NCI-H345 (cell line): ENCODE measurements around the gene PTPRN.
"Not testable (repeated sequence)": the region's sequence is repeated elsewhere in the genome, so short reads cannot be mapped to it uniquely, and the experiment has no call there.

Experiments
- DNase-seq: peaks from one replicate; lab custom pipeline; 2025; lab: John Stamatoyannopoulos, UW

The PTPRN gene

DNA sequence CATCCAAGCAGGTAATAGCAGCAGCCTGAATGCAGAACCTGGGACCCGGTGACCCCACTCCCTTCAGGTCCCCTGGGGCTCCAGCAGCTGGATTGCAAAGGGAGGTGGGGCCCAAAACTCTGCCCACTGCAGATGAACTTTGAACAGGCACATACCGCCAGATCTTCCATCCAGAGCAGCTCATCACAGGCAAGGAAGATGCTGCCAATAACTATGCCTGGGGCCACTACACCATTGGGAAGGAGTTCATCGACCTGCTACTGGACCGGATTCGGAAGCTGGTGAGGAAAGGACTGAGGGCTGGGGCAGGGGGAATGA lies 39.2 kb downstream of the PTPRN start:
- DNase-seq: no peak

DNA sequence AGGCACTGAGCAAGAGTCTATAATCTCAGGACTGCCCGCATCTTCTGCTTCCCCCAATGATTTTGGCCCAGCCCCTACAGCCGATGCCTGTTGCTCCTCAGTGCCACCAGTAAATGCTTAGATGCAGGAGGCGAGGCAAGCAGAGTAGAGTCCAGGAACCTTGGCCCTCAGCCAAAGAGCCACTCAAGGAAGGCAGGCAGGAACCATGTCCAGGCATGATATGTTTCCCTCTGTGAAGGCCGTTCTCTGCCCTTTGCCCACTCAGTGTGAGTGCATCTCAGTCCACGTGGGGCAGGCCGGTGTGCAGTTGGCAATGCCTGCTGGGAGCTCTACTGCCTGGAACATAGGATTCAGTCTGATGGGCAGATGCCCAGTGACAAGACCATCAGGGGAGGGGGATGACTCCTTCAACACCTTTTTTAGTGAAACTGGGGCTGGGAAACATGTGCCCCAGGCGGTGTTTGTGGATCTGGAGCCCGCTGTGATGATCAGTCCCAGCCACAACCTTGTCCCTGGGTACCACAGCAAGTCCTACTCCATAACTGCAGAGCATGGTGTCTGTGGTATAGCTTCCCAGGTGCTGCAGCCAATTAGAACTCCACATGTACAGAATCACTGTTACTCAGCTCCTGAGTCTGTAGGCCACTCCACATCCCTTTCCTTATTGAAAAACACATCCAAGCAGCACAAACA lies 39.7 kb downstream of the PTPRN start:
- peak; percentile 10 for DNase-seq

DNA sequence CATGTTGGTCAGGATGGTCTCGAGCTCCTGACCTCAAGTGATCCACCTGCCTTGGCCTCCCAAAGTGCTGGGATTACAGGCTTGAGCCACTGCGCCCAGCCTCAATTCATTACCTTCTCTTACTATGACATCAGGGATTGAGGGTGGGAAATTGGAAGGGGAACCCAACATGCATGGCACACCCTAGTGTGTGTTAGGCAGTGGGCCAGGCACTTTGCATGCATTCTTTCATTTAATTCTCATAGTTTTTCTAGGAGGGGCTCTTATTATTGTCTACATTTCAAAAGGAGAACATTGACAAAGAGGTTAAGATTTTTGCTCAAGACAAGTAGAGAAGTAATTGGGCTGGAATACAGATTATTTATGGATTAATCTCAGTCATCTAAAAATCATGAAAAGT lies 40.9 kb downstream of the PTPRN start:
- no peak for DNase-seq

DNA sequence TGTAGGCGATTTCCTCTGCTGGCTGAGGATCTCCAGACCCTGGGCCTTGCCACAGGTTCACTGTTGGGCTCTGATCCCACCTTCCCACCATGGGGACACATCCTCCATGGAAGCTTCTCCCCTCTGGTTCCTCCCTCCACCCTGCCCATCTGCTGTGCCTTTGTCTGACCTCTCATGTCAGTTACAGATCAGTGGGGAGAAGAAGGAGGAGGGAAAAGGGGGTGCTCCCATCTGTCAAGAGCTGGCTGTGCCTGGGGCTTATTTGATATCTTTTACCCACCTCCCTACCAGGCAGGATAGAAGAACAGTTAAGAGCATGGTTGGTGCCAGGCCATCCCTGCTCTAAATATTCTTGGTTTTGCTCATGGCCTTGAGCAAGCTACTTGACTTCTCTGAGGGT lies 42.3 kb downstream of the PTPRN start:
- no peak for DNase-seq

DNA sequence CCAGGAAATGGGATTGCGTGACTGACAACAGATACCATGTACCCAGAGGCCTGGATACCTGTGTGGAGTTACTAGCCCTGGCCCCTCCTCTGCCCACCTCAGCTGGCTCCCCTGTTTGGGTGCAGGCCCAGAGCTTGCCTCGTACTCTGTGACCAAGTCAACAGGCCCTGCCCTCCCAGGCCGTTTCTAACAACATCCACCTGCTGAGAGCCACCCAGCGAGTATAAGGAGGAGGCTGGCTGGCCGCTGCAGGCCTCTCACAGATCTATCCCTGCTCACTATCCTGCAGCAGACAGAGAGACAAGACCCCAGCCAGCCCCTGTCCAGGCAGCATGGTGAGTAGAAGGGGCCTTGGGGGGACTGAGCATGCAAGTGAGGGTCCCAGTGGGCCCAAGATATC lies 43.0 kb downstream of the PTPRN start:
- DNase-seq: no peak

DNA sequence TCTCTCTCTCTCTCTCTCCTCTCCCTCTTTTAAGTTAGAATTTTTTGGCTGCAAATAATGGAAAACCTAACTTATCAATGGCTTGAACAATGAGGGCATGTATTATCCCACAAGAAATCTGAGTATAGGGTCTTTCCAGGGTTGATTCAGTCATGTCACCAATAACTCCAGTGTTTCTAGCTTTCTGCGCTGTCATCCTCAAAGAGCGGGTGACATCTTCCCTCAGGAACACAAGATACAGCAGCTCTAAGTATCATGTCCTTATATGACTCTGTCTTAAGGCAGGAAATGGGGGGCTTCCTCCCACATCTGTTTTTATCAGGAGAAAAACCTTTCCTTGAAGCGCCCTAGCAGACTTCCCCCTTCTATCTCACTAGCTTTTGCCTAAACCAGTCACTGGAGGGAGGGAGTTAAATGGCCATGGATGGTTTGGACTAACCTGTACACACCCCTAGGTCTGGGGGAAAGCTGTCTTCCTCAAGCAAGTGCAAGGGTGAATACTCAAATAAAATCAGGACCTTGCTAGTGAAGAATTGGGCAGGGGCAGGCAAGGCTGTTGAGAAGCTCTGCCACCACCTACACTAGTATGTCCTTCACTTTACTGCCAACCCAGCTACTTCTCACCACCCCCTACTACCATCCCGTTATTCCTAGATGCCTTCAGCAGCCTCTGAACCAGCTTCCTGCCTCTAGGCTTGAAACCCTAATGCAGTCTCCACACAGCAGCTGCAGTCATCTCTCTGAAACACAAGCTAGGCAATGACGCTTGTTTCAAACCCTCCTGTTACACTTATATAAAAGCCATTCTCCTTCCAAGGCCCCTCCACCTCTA lies 48.0 kb downstream of the PTPRN start:
- no peak for DNase-seq

DNA sequence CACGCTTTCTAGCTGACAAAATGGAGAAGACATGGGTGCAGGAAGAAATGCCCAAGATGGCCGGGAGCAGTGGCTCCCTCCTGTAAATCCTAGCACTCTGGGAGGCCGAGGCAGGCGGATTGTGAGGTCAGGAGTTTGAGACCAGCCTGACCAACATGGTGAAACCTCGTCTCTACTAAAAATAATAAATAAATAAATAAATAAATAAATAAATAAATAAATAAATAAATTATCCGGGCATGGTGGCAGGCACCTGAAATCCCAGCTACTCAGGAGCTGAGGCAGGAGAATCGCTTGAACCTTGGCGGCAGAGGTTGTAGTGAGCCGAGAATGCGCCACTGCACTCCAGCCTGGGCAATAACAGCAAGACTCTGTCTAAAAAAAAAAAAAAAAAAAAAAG lies 50.3 kb downstream of the PTPRN start:
- DNase-seq: not testable (repeated sequence)

DNA sequence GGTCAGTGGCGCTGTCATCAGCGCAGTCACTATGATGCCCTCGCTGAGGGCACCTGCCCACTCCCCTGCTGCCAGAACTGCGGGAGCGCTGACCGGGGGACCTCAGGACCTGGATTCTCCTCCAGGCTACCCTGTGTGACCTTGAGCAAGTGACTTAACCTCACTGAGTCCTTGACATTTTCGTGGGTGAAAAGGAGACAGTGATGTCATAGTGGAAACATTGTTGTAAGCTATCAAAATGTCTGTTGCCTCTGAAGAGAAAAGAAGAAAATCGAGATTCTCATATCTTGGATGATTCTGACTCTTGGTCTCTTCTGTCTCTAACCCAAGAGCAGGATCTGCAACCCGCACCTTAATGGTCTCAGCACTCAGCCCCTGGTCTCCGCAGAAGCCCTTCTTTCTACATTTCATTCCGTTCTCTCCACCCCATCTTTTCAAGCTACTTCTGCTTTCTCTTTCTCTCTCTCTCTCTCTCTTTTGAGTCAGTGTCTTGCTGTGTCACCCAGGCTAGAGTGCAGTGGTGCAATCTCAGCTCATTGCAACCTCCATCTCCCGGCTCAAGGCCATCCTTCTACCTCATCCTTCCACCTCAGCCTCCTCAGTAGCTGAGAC lies 54.5 kb downstream of the PTPRN start:
- DNase-seq: no peak

DNA sequence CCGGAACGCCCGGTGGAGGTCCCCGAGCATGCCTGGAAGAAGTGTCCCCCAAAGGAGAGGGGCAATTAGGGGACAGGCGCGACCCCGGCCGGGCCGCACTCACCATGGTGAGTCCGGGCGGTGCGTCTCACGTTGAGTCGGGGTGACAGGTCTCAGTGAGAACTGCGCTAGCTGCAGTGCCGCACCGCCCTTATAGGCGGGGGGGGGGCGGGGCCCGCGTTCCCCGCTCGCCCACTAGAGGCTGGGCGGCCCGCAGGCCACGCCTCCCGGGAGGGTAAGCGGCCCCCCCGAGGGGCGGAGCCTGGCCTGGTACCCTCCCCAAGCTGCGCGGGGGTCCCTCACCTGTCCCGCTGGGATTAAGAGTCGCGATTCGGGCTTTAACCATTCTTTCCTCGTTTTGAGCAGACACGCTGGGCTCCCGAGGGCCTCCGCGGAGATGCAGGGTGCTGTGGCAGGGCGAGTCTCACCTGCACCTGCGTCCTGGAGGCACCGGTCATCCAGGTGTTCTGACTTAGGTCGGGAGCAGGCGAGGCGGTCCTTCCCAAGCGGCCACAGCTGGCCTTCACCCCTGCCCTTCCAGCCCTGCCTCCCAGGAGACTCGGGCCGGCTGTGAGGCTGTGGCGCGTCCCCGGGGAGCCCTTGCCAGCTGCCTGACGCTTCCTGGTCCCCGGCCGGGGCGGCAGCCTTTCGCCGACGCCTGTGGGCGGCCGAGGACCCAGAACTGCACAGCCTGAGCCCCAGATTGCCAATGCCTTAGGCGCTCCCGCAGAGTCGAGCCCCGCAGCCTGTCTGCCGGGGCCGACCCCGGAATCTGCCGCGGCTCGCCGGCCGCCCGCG lies 55.2 kb downstream of the PTPRN start, which contains the start of gene TUBA4A:
TSS of gene TUBA4A (minus strand) at position 166 of the 837 bp plus-strand sequence. CDS start at position 106, 60 bp downstream.
- peak; percentile 84 for DNase-seq

DNA sequence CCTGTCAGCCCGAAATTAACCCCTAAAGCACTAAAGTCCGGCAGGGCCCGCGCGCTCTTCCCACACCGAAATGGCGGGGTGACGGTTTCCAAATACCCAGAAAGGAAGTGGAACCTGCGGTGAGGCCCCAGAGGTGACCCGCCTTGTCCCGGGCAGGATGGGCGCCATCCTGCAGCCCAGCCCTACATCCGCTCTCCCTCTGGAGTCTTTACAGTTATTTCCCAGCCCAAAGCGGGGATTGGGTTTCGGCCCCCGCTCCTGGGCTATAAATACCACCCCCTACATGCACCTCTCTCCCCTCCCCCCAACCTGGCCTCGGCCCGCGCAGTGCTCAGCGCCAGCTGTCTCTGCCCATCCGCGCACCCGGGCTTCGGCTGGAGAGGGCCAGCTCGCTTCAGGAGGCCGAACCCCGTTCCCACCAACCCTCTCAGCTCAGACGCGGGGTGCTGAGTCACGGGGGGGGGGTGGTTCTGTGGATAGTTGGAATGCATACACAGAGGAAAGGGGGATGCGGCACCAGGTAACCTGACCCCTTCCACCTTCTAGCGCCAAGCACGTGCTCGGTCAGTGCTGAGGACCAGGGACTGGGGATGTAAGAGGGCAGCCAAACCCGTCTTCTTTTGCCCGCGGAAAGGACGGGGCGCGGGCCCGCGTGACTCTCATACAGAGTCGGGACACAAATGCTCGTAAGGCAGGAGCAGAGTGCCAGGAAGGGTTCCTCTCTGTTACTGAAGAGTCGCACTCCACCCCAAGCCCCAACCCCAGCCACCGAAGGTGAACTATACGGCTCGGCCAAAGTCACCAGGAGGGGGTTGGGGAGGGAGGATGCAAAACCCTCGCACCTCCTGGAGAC lies 56.1 kb downstream of the PTPRN start, which contains the start of gene TUBA4B:
TSS of gene TUBA4B (plus strand) at position 344 of the 853 bp plus-strand sequence. CDS start at position 509, 165 bp downstream.
- DNase-seq: peak; percentile 47

DNA sequence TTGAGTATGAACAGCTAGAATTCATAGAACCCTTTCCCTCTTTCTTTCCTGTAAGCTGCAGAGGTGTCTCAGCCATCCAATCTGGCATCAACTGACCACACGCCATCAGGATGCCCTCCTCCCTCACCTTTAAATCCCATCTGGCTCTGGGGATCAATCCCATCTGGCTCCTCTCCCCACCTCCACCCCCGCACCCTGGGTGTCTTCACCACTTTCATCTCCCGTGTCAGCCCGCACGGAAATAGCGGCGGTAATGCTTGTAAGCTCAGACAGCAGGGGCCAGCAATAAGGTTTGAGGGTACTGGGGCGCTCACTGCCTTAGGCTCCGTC lies 56.7 kb downstream of the PTPRN start:
- no peak for DNase-seq

DNA sequence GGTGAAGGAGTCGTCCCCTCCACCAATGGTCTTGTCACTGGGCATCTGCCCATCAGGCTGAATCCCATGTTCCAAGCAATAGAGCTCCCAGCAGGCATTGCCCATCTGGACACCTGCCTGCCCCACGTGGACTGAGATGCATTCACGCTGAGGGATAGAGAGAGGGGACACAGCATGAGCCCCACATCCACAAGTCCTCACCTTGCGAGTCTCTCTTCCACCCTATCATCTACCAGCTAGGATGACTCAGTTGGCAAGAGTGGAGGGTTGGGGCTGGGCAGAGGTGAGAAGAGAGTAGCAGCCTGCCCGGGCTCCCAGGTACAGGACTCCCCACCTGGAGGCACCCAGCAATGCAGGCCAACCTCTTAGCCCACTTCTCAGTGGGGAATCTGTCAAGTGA lies 57.1 kb downstream of the PTPRN start:
- peak; percentile 56 for DNase-seq

DNA sequence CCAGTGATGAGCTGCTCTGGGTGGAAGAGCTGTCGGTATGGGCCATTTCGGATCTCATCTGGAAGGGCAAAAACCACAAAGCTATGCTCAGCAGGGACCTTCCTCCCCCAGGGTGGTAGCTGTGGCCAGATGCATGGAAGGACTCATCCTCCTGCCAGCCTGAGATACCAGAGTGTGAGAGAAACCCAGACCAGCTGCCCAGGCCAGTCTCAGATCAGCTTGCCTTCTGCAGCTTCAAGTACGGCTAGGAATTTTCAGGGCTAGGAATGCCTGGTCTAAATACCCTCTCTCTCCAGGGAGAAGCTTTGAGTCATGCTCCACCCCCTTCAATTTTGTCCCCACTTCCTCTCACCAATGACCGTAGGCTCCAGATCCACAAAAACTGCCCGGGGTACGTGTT lies 57.5 kb downstream of the PTPRN start:
- no peak for DNase-seq

DNA sequence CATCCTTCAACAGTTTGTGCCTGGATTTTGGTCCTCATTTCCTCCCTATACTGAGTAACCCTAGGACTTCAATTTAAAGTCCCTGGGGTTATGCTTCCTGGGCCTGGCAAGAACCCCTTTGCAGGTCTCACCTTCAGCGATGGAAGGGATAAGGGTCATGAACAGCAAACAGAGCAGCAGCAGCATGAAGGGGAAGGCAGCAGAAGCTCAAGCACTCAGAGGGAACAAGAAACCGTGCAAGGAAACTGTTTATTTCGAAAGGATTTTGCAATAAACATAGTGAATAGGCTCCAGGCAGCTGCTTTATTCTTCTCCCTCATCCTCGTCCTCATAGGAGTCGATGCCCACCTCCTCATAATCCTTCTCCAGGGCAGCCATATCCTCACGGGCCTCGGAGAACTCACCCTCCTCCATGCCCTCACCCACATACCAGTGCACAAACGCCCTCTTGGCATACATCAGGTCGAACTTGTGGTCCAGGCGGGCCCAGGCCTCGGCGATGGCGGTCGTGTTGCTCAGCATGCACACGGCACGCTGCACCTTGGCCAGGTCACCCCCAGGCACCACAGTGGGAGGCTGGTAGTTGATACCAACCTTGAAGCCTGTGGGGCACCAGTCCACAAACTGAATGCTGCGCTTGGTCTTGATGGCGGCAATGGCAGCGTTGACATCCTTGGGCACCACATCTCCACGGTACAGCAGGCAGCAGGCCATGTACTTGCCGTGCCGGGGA lies 59.0 kb downstream of the PTPRN start:
- DNase-seq: no peak

DNA sequence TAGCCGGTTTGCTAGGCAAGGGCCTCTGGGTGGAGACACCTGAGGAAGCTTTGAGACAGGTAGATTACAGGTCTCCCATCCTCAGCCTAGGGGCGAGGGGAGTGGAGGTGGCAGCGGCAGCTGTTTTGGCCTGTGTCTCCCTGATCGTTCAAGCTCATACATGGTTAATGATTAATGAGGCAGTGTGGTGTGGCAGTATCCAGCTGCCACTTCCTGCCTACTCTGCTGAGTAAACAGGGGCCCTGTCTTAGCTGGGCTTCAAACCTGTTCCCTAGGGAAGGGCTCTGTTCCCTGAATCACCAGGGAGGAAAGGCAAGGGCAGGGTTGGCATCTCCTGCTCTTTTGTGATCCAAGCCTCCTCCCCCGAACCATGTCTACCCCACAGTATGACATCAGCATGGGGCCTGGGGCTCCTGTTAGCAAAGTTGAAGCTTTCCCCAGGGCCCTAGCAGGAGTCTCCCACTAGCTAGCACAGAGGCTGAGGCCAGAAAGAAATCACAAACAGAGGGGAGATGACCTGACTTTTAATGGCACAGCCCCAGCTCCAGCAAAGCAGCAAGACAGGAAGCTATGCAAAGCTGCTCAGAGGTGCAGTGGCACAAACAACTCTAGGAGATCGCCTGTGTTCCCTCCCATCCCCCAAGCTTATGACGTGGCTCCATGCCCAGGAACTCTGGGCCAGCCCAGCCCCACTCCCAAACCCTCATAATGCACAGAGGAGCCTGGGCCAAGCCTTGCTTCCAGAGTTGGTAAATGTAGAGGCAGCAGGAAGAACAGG lies 59.8 kb downstream of the PTPRN start:
- DNase-seq: peak; percentile 77

DNA sequence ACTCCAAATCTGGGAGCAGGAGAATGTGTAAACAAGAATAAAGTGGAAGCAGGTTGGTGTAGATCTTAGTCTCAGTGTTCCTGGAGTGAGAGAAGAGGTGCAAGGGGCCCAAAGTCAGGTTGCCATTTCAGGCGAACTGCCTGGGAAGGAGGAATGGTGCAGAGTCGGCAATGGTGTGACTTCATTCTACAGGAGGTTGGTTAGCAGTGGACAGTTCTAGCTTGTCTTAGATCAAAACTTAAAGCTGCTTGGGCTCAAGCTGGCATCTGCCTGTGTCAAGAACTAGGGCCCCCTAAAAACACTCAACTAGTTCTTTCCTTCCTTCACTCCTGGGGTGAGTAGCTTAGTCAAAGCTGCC lies 60.4 kb downstream of the PTPRN start:
- no peak for DNase-seq

DNA sequence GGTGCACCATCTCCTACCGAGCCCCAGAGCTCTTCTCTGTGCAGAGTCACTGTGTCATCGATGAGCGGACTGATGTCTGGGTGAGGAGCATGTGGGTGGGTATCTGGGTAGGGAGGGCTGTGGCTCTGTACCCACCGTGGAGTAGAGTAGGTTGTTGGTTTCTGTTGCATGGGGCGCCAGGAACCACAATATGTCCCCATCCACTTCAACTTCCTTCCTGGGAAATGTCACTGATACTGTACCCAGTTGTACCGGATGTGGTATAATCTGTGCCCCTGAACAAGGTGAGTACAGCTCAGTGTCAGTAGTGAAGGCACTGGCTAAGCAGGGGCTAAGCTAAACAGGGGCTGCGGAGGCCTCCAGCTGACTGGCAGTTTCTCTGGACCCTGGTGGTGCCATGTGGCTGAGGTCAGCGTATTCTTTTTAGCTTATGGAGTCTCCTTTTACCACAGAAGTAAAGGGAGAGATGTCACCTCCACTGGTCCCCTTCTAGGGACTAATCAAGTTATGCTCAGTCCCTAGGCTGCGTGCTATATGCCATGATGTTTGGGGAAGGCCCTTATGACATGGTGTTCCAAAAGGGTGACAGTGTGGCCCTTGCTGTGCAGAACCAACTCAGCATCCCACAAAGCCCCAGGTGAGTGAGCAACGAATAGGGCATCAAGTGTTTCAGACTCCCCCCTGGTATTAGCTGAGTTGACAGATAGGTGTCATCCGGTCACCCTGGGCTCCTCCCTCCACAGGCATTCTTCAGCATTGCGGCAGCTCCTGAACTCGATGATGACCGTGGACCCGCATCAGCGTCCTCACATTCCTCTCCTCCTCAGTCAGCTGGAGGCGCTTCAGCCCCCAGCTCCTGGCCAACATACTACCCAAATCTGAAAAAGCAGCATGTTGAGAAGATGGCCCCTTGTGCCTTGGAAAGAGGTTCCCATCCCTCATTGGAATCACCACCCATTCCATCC lies 61.2 kb downstream of the PTPRN start:
- DNase-seq: no peak

DNA sequence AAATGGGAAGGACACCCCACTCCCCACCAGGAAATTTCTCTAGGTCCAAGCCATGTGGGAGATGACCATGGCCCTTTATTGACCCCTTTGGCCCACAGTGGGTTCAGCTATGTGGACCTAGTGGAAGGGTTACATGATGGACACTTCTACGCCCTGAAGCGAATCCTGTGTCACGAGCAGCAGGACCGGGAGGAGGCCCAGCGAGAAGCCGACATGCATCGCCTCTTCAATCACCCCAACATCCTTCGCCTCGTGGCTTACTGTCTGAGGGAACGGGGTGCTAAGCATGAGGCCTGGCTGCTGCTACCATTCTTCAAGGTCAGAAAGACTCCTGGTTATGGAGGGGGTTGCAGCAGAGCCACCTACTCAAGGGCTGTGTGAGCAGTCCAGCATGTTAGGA lies 62.6 kb downstream of the PTPRN start:
- no peak for DNase-seq

DNA sequence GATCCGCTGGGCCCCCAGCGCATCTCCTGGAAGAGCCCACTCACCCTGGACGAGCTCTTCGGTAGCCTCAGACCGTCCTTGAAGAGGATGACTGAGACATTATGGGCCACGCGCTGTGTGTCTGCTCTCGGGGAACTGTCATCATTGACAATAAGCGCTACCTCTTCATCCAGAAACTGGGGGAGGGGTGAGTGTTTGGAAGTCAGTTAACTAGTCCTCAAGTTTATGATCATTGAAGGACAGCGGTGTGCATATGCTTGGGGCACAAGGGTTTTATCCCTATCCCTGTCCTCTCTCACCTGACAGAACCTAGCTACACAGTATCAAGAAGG lies 63.3 kb downstream of the PTPRN start:
- DNase-seq: no peak
